GM18508 (cell line): ENCODE results near the gene VARS1.
"Not testable (repeated sequence)": the region's sequence is repeated elsewhere in the genome, so short reads cannot be mapped to it uniquely, and the experiment has no call there.

Experiments
- ATAC-seq: cut with Tn5 transposase; IDR thresholded peaks from one replicate; pipeline ENCODE4 v1.9.1; 2021; ENCODE audit warnings: moderate number of reproducible peaks; ENCODE audit not compliant: insufficient read depth, unreplicated experiment

The VARS1 gene

DNA sequence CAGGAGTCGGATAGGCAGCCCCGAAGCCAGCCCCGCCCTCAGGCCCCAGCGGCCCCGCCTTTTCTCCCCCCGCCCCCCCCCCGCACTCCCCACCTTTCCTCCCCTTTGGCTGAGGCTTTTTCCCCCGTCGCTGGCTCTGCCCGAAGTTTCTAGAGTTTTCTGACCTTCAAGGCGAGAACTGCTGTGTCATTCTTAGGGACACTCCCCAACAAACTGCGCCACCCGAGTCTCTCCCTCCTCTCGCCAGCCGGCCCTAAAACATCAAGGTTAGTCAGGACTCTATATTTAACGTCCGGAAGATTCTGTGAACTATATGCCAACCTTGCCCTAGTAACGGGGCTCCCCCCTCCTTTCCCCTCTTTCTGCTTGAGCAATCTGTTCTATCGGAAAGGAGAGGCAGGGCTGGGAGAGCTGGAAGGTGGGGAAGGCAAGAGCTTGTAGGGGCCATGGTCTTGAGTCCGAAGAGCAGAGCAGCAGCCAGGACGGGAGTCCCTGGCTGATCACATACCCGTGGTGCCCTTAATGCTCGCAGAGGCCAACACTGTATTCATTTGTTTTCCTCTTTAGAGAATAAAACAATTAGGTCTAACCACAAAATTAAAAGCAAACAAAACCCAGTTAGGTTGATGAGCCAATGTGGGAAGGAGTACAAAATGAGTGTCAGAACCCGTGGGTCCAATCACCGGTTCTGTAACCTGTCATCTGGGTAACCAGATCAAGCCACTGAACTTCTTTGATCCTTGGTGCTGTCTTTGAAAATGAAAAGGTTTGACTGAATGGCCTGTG lies 26.7 kb upstream of the VARS1 start:
- no peak for ATAC-seq

DNA sequence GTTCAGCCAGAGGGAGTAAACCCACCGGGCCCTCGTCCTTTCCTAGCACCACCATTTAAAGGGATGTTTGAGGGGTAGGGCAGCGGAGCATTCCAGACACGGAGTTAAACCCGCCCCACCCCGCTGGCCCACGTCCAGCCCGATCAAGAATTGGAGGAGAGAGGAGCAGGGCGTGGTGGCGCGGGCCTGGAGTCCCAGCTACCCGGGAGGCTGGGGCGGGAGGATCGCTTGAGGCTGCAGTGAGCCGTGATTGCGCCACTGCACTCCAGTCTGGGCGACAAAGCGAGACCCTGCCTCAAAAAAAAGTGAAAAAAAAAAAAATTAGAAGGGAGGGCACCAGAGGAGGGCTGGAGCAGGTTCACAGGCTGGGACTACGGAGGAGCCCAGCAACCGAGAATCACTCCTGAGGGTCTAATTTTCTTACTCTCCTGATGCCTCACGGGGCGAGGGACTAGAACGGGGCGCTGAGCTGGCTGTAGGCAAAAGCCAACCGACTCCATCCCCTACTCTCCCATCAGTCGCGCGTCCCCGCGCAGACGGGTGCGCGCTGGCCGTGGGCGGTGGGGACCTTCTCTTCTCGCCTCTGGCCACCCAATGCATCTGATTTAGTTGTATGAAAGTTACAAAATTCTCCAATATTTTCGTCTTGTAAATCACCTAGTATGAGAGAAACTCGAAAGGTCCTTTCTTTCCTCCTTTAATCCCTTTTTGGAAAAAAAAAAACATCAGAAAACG lies 25.9 kb upstream of the VARS1 start:
- ATAC-seq: no peak

DNA sequence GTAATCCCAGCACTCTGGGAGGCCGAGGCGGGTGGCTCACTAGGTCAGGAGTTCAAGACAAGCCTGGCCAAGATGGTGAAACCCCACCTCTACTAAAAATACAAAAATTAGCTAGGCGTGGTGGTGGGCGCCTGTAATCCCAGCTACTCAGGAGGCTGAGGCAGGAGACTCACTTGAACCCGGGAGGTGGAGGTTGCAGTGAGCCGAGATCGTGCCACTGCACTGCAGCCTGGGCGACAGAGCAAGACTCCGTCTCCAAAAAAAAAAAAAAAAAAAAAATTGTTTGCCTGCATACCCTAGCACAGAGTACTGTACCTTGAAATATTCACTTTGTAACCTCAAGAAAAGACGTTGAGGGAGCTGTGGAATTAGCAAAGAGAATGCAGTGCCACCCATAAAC lies 24.8 kb upstream of the VARS1 start:
- ATAC-seq: not testable (repeated sequence)

DNA sequence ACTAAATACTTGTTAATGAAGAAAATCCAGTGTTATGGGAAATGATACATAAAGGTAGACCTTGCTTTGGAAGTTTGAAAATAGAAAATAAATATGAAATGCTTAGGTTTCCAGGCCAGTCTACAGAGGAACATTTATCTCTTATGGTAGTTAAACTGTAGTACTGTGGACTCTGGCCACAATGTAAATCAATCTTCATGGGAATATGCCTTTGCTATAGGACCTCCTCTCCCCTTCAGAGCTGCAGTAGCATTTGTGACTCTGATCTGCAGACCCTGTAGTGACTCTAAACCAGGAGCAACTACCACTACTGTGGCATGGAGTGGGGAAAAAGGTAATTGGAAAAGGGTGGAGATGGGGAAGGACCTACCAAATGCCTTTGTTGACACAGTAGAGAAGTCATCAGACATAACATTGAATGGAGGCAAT lies 24.3 kb upstream of the VARS1 start:
- no peak for ATAC-seq

GRCh38 chr6:31817929-31818511 lies 22.5 kb upstream of the VARS1 start:
- not testable (repeated sequence) for ATAC-seq

DNA sequence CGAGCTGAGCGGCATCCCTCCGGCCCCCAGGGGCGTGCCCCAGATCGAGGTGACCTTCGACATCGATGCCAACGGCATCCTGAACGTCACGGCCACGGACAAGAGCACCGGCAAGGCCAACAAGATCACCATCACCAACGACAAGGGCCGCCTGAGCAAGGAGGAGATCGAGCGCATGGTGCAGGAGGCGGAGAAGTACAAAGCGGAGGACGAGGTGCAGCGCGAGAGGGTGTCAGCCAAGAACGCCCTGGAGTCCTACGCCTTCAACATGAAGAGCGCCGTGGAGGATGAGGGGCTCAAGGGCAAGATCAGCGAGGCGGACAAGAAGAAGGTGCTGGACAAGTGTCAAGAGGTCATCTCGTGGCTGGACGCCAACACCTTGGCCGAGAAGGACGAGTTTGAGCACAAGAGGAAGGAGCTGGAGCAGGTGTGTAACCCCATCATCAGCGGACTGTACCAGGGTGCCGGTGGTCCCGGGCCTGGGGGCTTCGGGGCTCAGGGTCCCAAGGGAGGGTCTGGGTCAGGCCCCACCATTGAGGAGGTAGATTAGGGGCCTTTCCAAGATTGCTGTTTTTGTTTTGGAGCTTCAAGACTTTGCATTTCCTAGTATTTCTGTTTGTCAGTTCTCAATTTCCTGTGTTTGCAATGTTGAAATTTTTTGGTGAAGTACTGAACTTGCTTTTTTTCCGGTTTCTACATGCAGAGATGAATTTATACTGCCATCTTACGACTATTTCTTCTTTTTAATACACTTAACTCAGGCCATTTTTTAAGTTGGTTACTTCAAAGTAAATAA lies 21.8 kb upstream of the VARS1 start:
- ATAC-seq: not testable (repeated sequence)

DNA sequence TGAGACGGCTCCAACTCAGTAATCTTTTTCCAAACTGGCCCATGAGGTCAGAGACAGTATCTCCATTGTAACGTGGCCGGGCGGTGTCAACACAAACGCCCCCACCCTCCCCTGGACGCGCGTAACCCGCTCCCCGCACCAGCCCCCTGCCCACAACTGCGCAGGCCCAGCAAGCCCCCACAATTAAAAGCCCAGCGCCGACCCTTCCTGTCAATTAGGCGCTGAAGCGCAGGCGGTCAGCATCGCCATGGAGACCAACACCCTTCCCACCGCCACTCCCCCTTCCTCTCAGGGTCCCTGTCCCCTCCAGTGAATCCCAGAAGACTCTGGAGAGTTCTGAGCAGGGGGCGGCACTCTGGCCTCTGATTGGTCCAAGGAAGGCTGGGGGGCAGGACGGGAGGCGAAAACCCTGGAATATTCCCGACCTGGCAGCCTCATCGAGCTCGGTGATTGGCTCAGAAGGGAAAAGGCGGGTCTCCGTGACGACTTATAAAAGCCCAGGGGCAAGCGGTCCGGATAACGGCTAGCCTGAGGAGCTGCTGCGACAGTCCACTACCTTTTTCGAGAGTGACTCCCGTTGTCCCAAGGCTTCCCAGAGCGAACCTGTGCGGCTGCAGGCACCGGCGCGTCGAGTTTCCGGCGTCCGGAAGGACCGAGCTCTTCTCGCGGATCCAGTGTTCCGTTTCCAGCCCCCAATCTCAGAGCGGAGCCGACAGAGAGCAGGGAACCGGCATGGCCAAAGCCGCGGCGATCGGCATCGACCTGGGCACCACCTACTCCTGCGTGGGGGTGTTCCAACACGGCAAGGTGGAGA lies 19.7 kb upstream of the VARS1 start, which contains the start of the genes HSPA1A and HSPA1L:
Gene HSPA1A, plus strand, starts transcription at position 519 of the 814 bp plus-strand sequence. Its CDS starts 214 bp downstream, at position 733.
Gene HSPA1L, minus strand, starts transcription at position 259 of the 814 bp plus-strand sequence. CDS start 3,311 bp downstream, outside the sequence.
- ATAC-seq: no peak

DNA sequence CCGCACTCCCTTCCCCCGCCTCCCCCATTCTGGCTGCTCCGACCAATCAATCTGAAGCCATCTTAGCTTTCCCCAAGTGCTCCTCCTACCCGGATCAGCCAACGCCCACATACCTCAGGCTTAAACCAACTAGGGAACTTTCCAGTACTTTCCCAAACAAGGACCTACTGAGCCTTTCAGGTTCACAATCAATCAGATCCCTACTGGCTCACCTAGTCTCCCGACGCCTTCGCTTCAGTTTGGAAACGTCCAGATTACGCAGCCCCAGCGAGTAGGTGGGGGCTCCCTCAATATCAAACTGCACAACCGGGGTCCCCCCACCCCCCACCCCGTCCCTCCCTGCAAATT lies 19.1 kb upstream of the VARS1 start:
- no peak for ATAC-seq

DNA sequence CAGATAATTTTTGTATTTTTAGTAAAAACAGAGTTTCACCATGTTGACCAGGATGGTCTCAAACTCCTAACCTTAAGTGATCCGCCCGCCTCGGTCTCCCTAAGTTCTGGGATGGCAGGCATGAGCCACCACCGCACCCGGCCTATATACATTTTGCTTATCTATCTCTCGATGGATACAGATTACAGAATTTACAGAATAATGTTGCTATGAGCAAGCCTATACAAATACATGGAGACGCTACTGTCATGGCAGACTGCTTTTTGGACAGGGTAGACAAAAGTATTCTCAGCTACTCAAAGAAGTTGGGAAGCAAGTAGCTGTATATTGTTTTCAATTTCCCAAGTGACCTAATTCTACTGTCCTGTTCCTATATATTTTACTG lies 17.9 kb upstream of the VARS1 start:
- no peak for ATAC-seq

- no peak for ATAC-seq
Observed at GRCh38 chr6:31811645-31812044, 16.1 kb upstream of the VARS1 start.

DNA sequence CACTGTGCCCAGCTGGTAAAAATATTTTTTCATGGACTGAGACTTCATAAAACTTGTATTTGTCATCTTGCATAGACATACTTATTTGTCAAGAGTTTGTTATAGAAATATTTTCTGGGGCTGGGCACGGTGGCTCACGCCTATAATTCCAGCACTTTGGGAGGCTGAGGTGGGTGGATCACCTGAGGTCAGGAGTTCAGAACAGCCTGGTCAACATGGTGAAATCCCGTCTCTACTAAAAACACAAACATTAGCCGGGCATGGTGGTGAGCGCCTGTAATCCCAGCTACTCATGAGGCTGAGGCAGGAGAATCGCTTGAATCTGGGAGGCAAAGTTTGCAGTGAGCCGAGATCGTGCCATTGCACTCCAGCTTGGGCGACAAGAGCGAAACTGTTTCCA lies 13.0 kb upstream of the VARS1 start:
- not testable (repeated sequence) for ATAC-seq

DNA sequence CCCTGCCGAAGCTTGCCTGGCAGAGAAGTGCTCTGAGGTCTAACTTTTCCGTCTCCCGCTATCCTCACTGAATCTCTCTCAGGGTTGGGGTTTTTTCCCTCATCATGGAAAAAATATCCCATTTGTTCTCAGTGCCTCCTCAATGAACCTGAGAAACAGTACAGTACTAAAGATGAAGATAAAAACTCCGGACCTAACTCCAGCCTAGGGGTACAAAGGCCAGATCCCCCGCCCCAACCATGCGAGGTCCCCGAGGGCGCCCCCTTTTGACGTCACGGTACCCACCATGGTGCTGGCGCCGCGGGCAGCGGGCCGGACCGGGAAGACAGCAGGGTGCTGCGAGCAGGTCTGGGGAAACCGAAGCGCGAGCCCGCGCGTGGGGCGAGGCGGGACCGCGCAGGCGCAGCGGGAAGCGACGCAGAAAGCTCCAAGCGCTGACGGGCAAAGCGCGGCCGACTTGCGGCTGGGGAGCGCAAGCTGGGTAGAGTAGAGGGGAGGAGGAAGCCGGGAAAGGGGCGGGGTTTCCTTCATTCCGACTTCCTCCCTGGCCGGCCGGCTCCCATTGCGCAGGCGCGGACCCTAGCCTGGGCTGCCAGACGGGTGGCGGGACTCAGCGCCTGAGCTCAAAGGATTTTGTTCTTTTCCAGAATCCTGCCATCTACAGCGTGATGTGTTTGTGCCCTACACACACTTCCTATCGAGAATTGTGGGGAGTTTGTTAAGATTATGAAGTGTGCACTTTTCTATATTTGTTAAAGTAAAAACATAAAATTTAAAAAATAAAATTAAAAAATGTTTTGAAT lies 11.1 kb upstream of the VARS1 start, which contains the start of gene LSM2:
Gene LSM2, minus strand, starts transcription at position 497 of the 803 bp plus-strand sequence. Its CDS starts 209 bp downstream, at position 288.
- no peak for ATAC-seq

DNA sequence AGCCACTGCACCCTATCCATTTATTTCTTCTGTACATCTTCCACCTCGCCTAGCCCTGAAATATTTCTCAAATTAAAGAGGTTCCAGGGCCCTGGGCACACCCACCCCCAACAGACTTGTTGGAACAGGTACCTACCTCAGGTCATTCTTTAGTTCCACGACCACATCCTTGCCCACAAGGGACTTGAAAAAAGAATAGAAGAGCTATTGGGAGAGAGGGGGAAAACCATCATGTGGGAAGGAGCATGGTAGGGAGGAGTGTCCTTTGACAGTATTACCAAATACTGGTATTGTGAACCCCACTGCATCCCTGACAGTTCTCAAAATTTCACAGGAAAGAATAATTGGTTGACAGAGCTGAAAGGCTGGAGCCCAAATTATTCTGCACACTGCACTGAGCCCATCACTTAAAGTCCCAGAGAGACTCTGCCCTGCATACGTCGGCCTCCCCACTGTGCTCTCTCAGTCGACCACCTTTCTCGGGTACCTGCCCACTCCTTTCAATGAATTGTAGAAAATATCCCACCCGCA lies 10.5 kb upstream of the VARS1 start:
- ATAC-seq: no peak

- not testable (repeated sequence) for ATAC-seq
Observed at GRCh38 chr6:31801031-31801927, 5.7 kb upstream of the VARS1 start.

- ATAC-seq: no peak
Observed at GRCh38 chr6:31799781-31800180, 4.2 kb upstream of the VARS1 start.

DNA sequence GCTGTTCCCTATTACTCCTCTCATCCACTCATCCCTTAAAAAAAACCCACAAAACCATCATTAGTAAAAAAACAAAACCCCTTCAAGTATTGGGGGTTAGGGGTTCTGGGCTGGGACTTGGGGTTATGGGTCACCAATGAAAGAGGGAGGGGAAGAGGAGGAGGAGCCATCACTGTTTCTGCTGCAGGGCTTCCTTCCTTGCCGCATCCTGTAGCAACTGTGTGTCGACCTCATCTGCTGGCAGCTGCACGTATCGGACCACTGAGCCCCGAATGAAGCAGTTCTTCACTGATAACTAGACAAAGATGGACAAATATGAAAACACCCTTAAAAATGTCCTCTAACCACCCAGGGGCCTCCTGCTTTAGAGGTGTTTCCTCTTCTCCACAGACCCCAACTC lies 2.0 kb upstream of the VARS1 start:
- no peak for ATAC-seq

DNA sequence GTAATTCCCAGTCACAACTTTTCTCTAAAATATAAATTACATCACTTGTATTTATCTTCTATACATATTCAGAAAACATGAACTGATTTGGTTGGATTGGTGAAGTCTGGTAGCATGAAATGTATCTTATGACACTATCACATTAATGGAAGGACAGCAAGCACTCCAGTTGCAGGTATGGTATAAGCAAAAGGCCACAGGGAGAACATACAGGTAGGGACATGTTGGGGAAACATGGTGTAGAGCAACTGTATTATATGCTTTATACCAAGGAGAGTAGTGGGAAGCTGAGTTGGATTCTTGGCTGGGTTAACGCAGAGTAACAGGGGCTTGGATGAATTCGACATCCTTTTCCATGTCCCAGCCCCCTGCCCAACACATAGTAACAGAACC lies 1.4 kb upstream of the VARS1 start:
- no peak for ATAC-seq
